PC-9 (cell line): ENCODE data around the gene NPTXR. TPM values are rescaled to one million over a fixed set of nuclear protein-coding genes. Genes with fewer than 3 reads are reported as not detected.

Source experiments
- BruUV-seq: library from RNA; stranded (reverse); fragments of 400-500 nt; replicated peaks from 2 replicates; lab custom pipeline; 2021; lab: Mats Ljungman, UMichigan
- CTCF ChIA-PET: fragments of 300-600 bp; sonication (Branson Sonifier 250); formaldehyde crosslinking; loops from one replicate; lab custom pipeline; 2022; ENCODE audit warnings: antibody characterized with exemption; lab: Charles Lee
- POLR2A ChIA-PET: fragments of 300-600 bp; sonication (Branson Sonifier 250); formaldehyde crosslinking; loops from one replicate; lab custom pipeline; 2022; ENCODE audit warnings: antibody characterized with exemption; ENCODE audit not compliant: unreplicated experiment; lab: Charles Lee
- DNase-seq, 2 experiments: peaks; one replicate each; pipeline versions ENCODE4 v3.0.0 to v3.0.0-alpha.2; 2015 to 2022; ENCODE audit warnings: mixed read lengths in 1 of 2
- H2AFZ ChIP-seq: fragments of 200-600 bp; sonication (generic); 2 replicates; pipeline ENCODE4 v1.8.1; 2017; ENCODE audit warnings: antibody characterized with exemption
- H3F3A ChIP-seq: fragments of 200-600 bp; sonication (generic); 2 replicates; pipeline ENCODE4 v1.8.1; 2017; ENCODE audit warnings: antibody characterized with exemption, mild to moderate bottlenecking, low read depth; ENCODE audit not compliant: insufficient read depth
- H3K27ac ChIP-seq: fragments of 200-600 bp; sonication (generic); 2 replicates; pipeline ENCODE4 v1.6.1; 2016; ENCODE audit warnings: mixed run types
- H3K27me3 ChIP-seq: fragments of 200-600 bp; sonication (generic); 2 replicates; pipeline ENCODE4 v1.6.1; 2016; ENCODE audit warnings: low read depth, mixed run types; ENCODE audit not compliant: insufficient read depth
- H3K36me3 ChIP-seq: fragments of 200-600 bp; sonication (generic); 2 replicates; pipeline ENCODE4 v1.6.1; 2016; ENCODE audit warnings: low read depth, mixed run types
- H3K4me1 ChIP-seq: fragments of 200-600 bp; sonication (generic); replicated peaks from 2 replicates; pipeline ENCODE4 v1.6.1; 2016; ENCODE audit warnings: mixed run types; ENCODE audit not compliant: insufficient read depth
- H3K4me2 ChIP-seq: fragments of 200-600 bp; sonication (generic); 2 replicates; pipeline ENCODE4 v1.6.1; 2017; ENCODE audit warnings: mixed run types
- H3K4me3 ChIP-seq: fragments of 200-600 bp; sonication (generic); 2 replicates; pipeline ENCODE4 v1.6.1; 2016; ENCODE audit warnings: mixed run types
- H3K79me2 ChIP-seq: fragments of 200-600 bp; sonication (generic); 2 replicates; pipeline ENCODE4 v1.6.1; 2017; ENCODE audit warnings: low read depth, mixed run types
- H3K9me2 ChIP-seq: fragments of 200-600 bp; sonication (generic); 2 replicates; pipeline ENCODE4 v1.8.1; 2017; ENCODE audit warnings: mild to moderate bottlenecking; ENCODE audit not compliant: insufficient read depth
- H3K9me3 ChIP-seq: fragments of 200-600 bp; sonication (generic); 2 replicates; pipeline ENCODE4 v1.8.1; 2016; ENCODE audit warnings: low read depth; ENCODE audit not compliant: insufficient read depth
- H4K20me1 ChIP-seq: fragments of 200-600 bp; sonication (generic); 2 replicates; pipeline ENCODE4 v1.8.1; 2017; ENCODE audit not compliant: insufficient read depth
- CTCF ChIP-seq: fragments of 200-600 bp; sonication (generic); conservative IDR thresholded peaks from 2 replicates; pipeline ENCODE4 v1.6.1; 2017; ENCODE audit warnings: mixed run types, antibody characterized with exemption, mild to moderate bottlenecking, moderate library complexity
- EZH2 ChIP-seq: fragments of 200-600 bp; sonication (generic); IDR thresholded peaks from 2 replicates; pipeline ENCODE4 v1.8.0; 2017; ENCODE audit warnings: antibody characterized with exemption, low read depth
- intact Hi-C: fragments of 100-400 bp; cut with micrococcal nuclease; formaldehyde crosslinking; loops from one replicate; pipeline ENCODE4 v1.10.0; 2022; ENCODE audit not compliant: unreplicated experiment
- total RNA-seq: library from RNA; stranded (reverse); gene quantifications from 2 replicates; pipeline ENCODE4 v1.2.3, GENCODE V29; 2021

Gene NPTXR
- total RNA-seq, 1 experiment from 2014 or later, result 14.7 TPM

DNA sequence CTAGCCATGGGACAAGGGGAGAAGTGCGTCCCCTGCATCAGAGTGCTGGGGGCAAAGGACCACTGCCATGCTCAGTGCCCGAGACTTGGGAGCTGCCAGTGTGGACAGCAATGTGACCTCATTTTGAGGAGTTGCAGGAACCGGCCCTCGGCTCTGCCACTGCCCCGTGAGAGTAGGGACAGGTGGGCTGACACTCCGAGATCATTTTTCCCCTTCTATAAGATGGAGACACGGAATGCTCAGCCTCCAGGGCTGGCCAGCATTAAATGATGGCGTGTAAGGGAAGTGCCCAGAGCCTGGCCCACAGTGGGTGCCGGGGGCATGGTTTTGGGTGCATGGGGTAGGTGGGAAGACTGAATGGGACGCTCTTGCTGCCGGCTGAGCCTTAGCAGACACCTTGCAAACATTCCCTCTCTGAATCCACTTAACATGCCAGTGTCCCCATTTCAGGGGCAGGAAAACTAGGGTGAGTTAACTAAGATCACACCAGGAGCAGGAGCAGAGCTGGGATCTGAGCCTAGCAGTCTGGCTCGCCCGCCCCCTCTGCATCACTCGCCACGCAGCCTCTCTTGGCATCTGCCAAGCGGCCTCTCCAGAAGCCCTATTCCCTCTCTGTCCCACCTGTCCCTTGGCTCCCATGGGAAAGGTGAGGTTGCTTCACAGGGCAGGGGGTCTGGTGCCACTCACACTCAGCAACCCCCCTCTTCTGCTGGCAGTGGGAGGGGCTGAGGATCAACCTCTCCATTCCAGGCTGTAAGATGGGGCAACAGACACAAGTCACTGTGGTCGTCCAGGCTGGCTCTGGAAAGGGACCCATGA lies 13.6 kb downstream of the NPTXR start:
- Histone ChIP-seq H3K9me2 (no peaks in the 10 kb centered on the region), H3K4me3 (no peak overlapping the region), H3K9me3 (no peaks in the 10 kb centered on the region), H3K79me2 (no peaks in the 10 kb centered on the region), H3K27me3 (no peaks in the 10 kb centered on the region), H3K4me2 (no peak overlapping the region), H3F3A (peaks cover 10% of the 10 kb centered on the region; the same call in 1 of the 2 replicates), H4K20me1 (no peaks in the 10 kb centered on the region), H3K27ac (no peak overlapping the region), H3K36me3 (no peaks in the 10 kb centered on the region), H3K4me1 (peaks cover 32% of the 10 kb centered on the region), H2AFZ (no peak overlapping the region)
- TF ChIP-seq CTCF (no peak), EZH2 (no peak)
- intact Hi-C loops, result no loop called here
- BruUV-seq, result no TSS peak
- no peak for DNase-seq
- ChIA-PET POLR2A (no interaction called here), CTCF (no interaction called here)

DNA sequence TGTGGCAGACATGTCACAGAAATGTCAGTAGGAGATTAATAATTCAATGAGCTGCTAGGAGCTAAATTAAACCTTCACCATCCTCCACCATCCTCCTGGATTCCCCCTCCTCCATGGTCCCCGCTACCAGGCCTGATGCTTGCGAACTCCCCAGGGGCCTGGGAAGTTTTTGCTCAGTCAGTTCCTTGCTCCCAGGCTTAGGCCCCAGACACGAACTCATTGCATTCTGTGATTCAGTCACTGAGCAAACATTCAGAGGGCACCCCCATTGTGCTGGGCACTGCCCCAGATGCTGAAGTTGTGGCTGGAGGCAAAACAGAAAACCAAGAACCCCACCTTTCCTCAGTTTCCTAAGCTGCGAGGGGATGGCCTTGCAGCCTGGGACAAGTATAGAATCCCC lies 14.3 kb downstream of the NPTXR start:
- intact Hi-C loops, result no loop called here
- POLR2A ChIA-PET, result no interaction called here
- no peaks in the 10 kb centered on the region for H3K9me2 ChIP-seq

DNA sequence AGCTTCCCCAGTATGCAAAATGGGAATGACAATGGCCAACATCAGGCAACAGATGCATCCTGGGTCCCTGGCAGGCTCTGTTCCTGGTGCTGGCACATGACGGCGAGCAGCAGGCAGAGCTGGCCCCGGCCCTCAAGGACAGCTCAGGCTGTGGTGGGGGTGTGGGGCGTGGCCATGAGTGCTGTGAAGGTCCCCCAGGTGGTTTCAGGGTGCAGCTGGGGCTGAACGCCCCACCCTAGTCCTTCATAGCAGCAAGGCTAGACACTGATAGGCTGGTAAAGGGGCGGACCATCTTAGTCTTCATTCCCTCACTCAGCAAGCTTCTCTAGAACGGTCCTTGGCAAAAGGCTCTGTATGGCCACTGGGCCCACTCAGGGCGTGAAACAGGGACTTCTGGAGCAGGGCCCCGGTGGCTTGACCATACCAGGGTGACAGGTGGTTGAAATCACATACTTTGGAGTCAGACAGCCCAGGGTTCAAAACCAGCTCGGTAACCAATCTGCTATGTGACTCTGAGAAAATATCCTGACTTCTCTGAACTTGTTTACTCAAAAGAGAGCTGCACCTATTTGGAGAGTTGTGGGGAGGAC lies 15.1 kb downstream of the NPTXR start:
- no peak for DNase-seq

More for the DNA sequence above, 14.3 kb downstream of the NPTXR start:
- no peak for TF ChIP-seq EZH2
- TF ChIP-seq CTCF, result no peak
- Histone ChIP-seq H3K4me1 (peaks cover 32% of the 10 kb centered on the region), H3K27ac (no peak overlapping the region), H3K27me3 (no peaks in the 10 kb centered on the region), H3K4me3 (no peak overlapping the region), H3K9me3 (no peaks in the 10 kb centered on the region), H2AFZ (no peak overlapping the region), H3F3A (peaks cover 10% of the 10 kb centered on the region; the same call in 1 of the 2 replicates), H4K20me1 (no peaks in the 10 kb centered on the region; the same call in 1 of the 2 replicates), H3K36me3 (no peaks in the 10 kb centered on the region), H3K79me2 (no peaks in the 10 kb centered on the region), H3K4me2 (no peak overlapping the region)
- CTCF ChIA-PET, result no interaction called here
- no TSS peak for BruUV-seq
- peak in 1 of 2 experiments; percentile 51 for DNase-seq

More for the DNA sequence above, 15.1 kb downstream of the NPTXR start:
- no TSS peak for BruUV-seq
- Histone ChIP-seq H3K27ac (no peak overlapping the region), H3K79me2 (no peaks in the 10 kb centered on the region), H4K20me1 (no peaks in the 10 kb centered on the region; the same call in 1 of the 2 replicates), H3K9me2 (no peaks in the 10 kb centered on the region), H2AFZ (no peak overlapping the region), H3K4me1 (peaks cover 32% of the 10 kb centered on the region), H3K27me3 (no peaks in the 10 kb centered on the region), H3K4me3 (no peak overlapping the region), H3K4me2 (no peak overlapping the region), H3K36me3 (no peaks in the 10 kb centered on the region), H3F3A (peaks cover 10% of the 10 kb centered on the region; the same call in 1 of the 2 replicates), H3K9me3 (no peaks in the 10 kb centered on the region)
- TF ChIP-seq EZH2, result no peak
- intact Hi-C loops, result no loop called here
- ChIA-PET POLR2A (no interaction called here), CTCF (no interaction called here)
